Activated T-cell treated with anti-CD3 and anti-CD28 coated beads for 48 hours (primary cell): Measurements from ENCODE around the gene FEM1B.

ENCODE experiments used
- DNase-seq: peaks from one replicate; pipeline ENCODE4 v3.0.0-alpha.2; 2020; ENCODE audit warnings: low read depth

Gene FEM1B

DNA sequence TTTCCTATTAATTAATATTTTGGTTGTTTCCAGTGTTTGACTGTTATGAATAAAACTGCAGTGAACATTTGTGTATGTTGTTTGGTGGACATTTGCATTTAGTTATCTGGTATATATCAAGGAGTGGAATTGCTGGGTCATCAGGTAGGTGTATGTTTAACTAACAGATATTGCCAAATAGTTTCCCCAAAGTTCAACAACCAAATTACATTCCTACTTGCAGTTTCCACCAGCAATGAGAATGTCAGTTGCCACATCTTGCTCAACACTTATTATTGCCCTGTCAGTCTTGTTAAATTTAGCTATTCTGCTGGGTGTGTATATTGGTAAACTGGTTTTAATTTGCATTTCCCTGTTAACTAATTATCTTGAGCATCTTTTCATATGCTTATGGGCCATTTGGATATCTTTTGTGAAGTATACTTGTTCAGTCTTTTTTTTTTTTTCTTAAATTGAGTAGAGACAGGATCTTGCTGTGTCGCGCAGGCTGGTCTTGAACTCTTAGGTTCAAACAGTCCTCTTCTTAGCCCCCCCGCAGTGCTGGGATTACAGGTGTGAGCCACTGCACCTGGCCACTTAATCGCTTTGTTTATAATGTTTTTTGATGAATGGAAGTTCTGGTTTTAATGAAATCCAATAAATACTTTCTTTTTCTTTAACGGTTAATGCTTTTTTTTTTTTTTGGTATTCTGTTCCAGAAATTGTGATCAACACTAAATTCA is 7.9 kb downstream of the FEM1B start:
- DNase-seq, result no peak

GRCh38 chr15:68286256-68286655 is 8.7 kb downstream of the FEM1B start:
- no peak for DNase-seq

DNA sequence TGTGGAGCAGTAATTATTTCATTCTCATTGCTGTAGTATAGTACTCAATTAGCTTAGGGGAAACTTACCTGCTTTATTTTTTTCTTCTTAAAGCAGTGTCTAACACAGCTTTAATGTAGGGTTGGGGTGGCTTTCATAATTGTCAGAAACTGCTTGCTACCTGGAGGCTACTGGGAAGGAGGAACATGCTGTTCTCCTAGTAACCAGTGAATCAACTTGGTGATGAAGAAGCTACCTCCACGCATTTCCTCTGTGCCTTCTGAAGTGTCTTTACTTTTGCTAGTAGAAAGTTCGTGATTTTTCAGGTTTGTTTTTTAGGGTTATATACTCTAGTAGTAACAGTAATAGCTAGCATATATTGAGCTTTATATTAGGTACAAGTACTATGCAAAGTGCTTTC is 11.5 kb downstream of the FEM1B start:
- DNase-seq, result no peak

DNA sequence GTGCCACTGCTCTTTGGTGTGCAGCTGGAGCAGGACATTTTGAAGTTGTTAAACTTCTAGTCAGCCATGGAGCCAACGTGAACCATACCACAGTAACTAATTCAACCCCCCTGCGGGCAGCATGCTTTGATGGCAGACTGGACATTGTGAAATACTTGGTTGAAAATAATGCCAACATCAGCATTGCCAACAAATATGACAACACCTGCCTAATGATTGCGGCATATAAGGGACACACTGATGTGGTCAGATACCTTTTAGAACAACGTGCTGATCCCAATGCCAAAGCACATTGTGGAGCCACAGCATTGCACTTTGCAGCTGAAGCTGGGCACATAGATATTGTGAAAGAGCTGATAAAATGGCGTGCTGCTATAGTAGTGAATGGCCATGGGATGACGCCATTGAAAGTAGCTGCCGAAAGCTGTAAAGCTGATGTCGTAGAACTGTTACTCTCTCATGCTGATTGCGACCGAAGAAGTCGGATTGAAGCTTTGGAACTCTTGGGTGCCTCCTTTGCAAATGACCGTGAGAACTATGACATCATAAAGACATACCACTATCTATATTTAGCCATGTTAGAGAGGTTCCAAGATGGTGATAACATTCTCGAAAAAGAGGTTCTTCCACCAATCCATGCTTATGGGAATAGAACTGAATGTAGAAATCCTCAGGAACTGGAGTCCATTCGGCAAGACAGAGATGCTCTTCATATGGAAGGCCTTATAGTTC is 12.2 kb downstream of the FEM1B start:
- no peak for DNase-seq

DNA sequence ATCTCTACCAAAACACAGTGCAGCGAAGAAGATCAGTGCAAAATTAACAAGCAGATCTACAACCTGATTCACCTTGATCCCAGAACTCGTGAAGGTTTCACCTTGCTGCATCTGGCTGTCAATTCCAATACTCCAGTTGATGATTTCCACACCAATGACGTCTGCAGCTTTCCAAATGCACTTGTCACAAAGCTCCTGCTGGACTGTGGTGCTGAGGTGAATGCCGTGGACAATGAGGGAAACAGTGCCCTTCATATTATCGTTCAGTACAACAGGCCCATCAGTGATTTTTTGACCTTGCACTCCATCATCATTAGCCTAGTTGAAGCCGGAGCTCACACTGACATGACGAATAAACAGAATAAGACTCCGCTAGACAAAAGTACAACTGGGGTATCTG is 13.2 kb downstream of the FEM1B start:
- DNase-seq, result no peak

DNA sequence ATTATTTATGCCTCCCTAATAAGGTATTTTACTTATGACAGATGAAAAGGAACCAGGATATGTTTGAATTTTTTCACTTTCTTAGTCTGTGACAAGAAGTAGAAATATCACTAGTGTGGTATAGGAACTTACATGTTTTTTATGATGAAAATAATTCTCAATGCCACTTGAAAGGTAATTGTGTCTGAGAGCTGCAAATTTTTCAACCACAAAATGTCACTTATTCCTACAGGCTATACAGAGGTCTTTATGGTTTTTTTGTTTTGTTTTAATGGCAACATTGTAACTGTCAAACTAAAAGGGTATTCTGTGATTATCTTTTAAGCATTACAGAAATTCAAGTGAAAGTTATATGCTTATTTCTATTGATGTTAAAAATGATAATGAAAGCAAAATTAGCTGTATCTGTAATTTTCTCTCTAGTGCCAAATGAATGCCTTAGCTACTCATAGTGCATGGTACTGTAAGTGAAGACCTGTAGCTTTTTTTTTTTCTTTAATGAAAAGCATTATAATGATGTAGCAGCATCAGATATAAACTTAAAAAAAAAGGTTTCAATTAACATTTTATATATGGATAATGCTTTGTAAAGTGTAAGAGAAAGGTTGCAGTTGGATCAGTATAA is 14.7 kb downstream of the FEM1B start:
- DNase-seq, result no peak

GRCh38 chr15:68292967-68293366 is 15.4 kb downstream of the FEM1B start:
- DNase-seq, result no peak

DNA sequence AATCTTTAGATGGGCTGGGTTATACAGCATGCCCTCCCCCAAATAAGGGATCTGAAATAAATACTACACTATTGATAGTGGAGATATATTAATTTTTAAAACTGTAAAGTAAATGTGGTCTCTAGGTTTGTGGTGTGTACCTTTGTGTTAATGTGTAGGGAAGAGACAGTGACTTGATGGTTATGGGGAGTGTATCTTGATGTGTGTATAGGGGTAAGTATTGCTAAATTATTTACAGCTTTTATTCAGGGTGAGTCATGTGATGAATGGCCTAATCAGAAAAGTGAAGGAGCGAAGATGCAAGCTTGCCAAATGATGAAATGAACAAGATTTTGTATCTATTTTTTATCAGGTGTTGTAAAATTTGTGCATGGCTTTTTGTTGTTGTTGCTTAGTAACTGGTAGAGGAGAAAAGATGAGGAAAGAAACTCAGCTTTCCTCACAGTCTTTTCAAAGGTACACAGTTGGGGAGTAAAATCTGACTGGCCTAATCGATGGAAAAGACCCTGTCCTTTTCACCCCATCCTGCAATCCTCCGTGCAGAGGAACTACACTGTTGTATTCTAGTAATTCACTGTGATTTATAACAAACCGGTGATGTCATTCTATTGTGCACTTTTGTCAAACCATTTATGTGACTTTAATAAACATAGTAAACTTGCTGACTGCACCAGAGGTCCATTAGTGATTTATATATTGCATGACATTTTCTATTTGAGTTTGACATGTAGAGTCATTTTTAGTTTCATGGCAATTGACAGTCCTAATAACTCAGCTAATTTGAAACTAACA is 17.7 kb downstream of the FEM1B start:
- no peak for DNase-seq

GRCh38 chr15:68298336-68298735 is 20.8 kb downstream of the FEM1B start:
- no peak for DNase-seq

DNA sequence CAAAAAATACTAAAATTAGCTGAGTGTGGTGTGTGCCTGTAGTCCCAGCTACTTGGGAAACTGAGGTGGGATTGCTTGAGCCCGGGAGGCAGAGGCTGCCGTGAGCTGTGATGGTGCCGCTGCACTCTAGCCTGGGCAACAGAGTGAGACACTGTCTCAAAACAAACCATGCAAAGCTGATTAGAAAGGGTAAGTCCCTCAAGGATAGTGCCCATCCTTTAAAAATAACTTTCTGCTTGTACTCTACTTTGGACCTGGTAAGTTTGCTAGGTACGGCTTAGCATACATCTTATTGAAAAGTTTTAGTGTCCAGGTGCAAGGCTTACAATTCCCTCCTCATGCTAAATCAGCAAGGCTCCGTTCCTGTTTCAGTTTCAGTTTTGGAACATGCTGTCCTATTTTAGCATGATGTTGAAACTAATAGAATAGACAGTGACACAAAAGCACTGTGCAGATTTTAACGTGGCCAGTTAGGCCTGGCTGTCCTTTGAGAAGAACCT is 21.4 kb downstream of the FEM1B start:
- DNase-seq, result no peak

DNA sequence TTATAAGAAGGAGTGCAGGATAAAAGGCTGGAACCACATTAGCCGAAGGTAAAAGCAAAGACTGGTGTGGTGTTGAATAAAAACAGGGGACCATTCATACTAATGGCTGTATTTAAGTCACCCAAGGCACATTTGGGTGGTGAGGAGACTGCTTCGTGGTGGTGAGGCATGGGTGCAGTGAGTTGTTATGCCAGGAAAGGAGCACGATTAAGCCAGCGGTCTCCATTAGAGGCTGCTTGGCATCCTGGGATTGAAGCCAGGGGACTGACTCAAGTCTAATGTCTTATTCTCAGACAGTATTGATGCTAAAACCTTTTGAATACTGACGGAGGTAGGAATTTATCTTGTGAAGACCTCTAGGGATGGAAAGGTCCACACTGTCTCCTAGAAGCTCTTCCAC is 21.9 kb downstream of the FEM1B start:
- DNase-seq, result no peak

DNA sequence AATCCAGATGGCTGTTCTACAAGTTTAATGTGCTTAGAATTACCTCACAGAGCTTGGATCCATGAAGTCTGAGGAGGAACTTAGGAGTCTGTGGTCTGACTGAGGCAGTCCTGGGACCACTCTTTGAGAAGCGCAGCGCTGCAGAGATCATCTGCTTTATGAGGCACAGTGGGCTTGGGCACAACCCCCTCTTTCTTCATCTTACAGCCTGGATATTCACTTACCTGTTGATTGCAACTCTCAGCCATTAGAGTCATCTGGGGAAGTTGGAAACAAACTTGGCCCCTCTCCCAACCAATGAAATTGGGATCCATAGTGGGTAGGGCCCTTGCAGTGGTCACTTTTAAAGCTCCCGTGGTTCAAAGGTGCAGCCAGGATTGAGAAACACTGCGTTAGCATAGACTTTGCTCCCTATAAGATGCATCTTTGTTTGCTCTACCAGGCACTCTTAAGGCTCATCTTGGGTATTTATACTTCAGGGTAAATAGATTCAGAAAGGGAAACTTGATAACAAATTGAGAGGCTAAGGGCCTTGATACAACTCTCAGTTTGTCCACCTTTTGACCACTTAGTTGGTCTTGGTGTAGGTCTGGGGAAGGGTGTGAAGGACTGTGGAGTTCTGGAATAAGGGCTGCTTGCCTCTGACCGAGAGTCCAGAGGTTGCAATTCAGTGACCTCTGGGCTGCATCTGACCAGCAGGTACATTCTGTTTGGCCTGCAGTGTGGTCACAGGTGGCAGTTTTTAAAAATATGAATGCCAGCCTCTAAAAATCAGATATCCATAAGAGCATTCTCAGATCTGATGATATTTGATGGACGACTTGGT is 22.8 kb downstream of the FEM1B start:
- no peak for DNase-seq

- DNase-seq, result no peak
These were observed 23.8 kb downstream of the FEM1B start for GRCh38 chr15:68301301-68301700.

DNA sequence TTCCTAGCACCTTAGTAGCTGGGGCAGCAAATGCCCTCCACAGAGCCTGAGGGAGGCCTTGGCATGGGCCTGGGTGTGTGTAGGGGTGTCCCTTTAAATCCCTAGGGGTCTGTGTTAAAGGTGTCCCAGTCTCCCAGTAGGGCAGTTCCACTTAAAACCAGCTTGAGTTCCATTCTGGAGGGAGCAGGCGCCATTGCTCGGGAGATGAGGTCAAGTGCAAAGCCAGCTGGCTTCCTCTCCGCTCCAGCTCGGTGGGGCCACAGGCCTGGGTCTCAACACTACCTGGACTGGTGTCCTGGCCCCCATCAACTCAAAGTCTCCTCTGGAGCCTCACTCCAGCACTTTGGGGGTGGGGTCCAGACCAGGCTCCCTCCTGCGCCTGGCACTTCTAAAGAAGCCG is 25.2 kb downstream of the FEM1B start:
- no peak for DNase-seq

DNA sequence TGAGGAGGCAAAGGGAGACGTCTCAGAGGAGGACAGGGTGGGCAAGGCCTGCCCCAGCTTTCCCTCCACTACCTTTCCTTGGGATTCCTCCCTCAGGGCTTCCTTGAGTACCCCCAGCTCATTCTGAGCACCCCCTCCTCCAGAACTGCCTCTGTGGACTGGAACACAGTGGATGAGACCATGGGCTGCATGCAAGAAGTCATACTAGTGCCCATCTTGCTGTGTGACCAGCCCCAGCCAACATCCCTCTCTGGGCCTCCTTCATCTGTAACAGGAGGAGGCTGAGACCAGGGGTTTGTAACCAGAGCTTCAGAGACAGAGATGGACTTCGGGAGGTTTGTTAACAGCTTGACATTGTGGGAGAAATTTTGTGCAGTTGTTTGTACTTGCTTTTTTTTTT is 25.6 kb downstream of the FEM1B start:
- DNase-seq, result no peak

DNA sequence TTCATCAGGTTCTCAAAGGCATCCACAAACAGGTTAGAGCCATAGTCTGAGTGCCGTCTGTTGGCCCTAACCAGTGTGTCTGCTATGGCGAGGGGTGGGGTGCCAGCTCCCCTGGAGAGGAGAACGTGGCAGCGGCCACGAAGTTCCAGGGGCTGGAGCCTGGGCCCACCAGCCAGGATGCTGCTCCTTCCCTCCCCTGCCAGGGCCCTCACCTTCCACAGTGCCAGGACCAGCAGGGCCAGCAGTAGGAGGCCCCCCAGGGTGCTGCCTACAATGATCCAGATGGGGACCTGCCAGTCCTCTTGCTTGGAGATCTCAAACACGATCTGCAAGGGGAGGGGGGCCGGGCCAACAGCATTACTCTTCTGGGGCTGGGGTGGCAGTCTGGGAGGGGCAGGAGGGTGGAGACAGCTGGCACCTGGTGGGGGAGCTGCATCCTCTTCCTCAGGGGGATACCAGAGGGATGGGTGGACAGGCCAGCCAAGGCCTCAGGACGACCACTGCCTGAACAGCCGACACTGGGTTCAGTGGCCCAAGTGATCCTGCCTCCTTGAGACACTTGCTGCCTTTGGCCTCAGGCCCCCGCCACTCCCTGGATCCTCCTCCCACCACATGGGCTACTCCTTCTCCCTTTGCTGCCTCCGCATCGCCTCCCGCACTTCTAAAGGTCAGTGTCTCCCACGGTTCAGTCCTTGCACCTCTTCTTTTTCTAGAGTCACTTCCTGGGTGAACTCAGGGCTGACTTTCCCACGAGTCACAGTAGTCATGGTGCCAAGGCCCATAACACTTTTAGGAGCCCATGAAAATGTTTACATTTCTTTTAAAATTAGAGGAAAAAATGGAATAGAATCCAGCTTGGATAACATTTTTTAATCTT is 26.3 kb downstream of the FEM1B start:
- no peak for DNase-seq

GRCh38 chr15:68304589-68305337 is 27.2 kb downstream of the FEM1B start:
- DNase-seq, result no peak

DNA sequence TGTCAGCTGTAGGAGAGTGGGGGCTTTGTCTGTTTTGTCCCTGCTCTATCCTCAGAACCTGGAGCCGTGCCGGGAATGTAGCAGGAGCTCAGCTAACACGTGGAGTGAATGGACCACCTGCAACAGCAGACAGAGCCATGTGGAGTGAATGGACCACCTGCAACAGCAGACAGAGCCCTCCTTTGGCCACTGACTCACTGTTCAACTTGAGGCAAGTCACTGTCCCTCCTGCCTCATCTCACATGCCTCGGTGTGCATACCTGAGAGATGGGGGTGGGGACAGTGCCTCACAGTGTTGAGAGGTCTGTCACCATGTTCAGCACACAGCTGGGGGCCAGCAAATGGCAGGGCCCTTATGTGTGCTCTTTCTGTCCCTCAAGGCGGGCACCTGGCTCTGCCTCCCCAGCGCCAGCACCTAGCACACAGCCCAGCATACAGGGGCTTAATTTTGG is 27.9 kb downstream of the FEM1B start:
- DNase-seq, result no peak

- no peak for DNase-seq
These were observed 29.8 kb downstream of the FEM1B start for GRCh38 chr15:68307131-68307928.
